GM23338 (cell line): ENCODE data around the gene ANKRD53. TPM values are rescaled to one million over a fixed set of nuclear protein-coding genes. Genes with fewer than 3 reads are reported as not detected.
A peak's percentile ranks its signal among the peaks of the same experiment; 100 is the strongest.

Experiments
- ATAC-seq: fragments of 200-7000 bp; cut with Tn5 transposase; 3 replicates; pipeline ENCODE4 v1.9.1; 2020
- DNase-seq: peaks from one replicate; pipeline ENCODE4 v3.0.0-alpha.2; 2015; ENCODE audit warnings: low spot score
- H2AFZ ChIP-seq: fragments of 200-600 bp; sonication (generic); 2 replicates; pipeline ENCODE4 v1.8.0; 2016; ENCODE audit warnings: antibody characterized with exemption, mild to moderate bottlenecking, moderate library complexity
- H3F3A ChIP-seq: fragments of 200-600 bp; sonication (generic); replicated peaks from 2 replicates; pipeline ENCODE4 v1.8.0; 2017; ENCODE audit warnings: antibody characterized with exemption, mixed run types, low read depth
- H3K27ac ChIP-seq: fragments of 200-600 bp; sonication (generic); 2 replicates; pipeline ENCODE4 v1.6.1; 2016; ENCODE audit warnings: low read depth
- H3K27me3 ChIP-seq: fragments of 200-600 bp; sonication (generic); 2 replicates; pipeline ENCODE4 v1.8.0; 2016; ENCODE audit warnings: mild to moderate bottlenecking, mixed run types, moderate library complexity; ENCODE audit not compliant: insufficient read depth
- H3K36me3 ChIP-seq: fragments of 200-600 bp; sonication (generic); 2 replicates; pipeline ENCODE4 v1.8.0; 2016; ENCODE audit warnings: mild to moderate bottlenecking; ENCODE audit not compliant: insufficient read depth
- H3K4me1 ChIP-seq: fragments of 200-600 bp; sonication (generic); 2 replicates; pipeline ENCODE4 v1.8.0; 2016; ENCODE audit warnings: mild to moderate bottlenecking, moderate library complexity; ENCODE audit not compliant: insufficient read depth
- H3K4me2 ChIP-seq: fragments of 200-600 bp; sonication (generic); 2 replicates; pipeline ENCODE4 v1.7.1; 2017; ENCODE audit warnings: mixed run types
- H3K4me3 ChIP-seq: fragments of 200-600 bp; sonication (generic); 2 replicates; pipeline ENCODE4 v1.6.1; 2016; ENCODE audit warnings: mixed run types
- H3K79me2 ChIP-seq: fragments of 200-600 bp; sonication (generic); replicated peaks from 2 replicates; pipeline ENCODE4 v1.8.0; 2017; ENCODE audit warnings: mild to moderate bottlenecking; ENCODE audit not compliant: insufficient read depth
- H3K9me2 ChIP-seq: fragments of 200-600 bp; sonication (generic); 2 replicates; pipeline ENCODE4 v1.8.0; 2017; ENCODE audit not compliant: insufficient read depth
- H4K20me1 ChIP-seq: fragments of 200-600 bp; sonication (generic); replicated peaks from 2 replicates; pipeline ENCODE4 v1.8.0; 2017; ENCODE audit warnings: mild to moderate bottlenecking; ENCODE audit not compliant: insufficient read depth
- H3K27ac Mint-ChIP-seq: 2 replicates; pipeline ENCODE4 v1.8.0; 2020; ENCODE audit warnings: inconsistent platforms, mild to moderate bottlenecking, moderate library complexity, mixed read lengths
- H3K27me3 Mint-ChIP-seq: 3 replicates; pipeline ENCODE4 v1.8.0; 2022; ENCODE audit warnings: low read depth, mild to moderate bottlenecking, moderate library complexity, mixed read lengths, inconsistent platforms; ENCODE audit not compliant: insufficient read depth, poor library complexity
- H3K36me3 Mint-ChIP-seq: 3 replicates; pipeline ENCODE4 v1.8.0; 2021; ENCODE audit warnings: low read depth, mild to moderate bottlenecking, inconsistent platforms, moderate library complexity, mixed read lengths
- H3K4me1 Mint-ChIP-seq: 3 replicates; pipeline ENCODE4 v1.8.0; 2020; ENCODE audit warnings: mild to moderate bottlenecking, inconsistent platforms, mixed read lengths
- H3K4me3 Mint-ChIP-seq: 3 replicates; pipeline ENCODE4 v1.8.0; 2021; ENCODE audit warnings: moderate library complexity, mild to moderate bottlenecking, inconsistent platforms, mixed read lengths
- H3K9me3 Mint-ChIP-seq: 3 replicates; pipeline ENCODE4 v1.8.0; 2020; ENCODE audit warnings: moderate library complexity, mild to moderate bottlenecking, inconsistent platforms, mixed read lengths
- CREB1 ChIP-seq: fragments of 250-450 bp; sonication (Bioruptor Pico); IDR thresholded peaks from 2 replicates; pipeline ENCODE4 v1.5.0; 2020; ENCODE audit warnings: low read depth, mild to moderate bottlenecking, moderate library complexity
- EZH2 ChIP-seq: fragments of 200-600 bp; sonication (generic); IDR thresholded peaks from one replicate; pipeline ENCODE4 v1.8.0; 2017; ENCODE audit warnings: antibody characterized with exemption, mild to moderate bottlenecking, low read depth; ENCODE audit not compliant: unreplicated experiment
- EZH2phosphoT487 ChIP-seq: fragments of 200-600 bp; sonication (generic); IDR thresholded peaks from one replicate; pipeline ENCODE4 v1.8.1; 2018; ENCODE audit warnings: antibody characterized with exemption; ENCODE audit not compliant: unreplicated experiment
- JUNB ChIP-seq: IDR thresholded peaks from one replicate; pipeline ENCODE4 v1.6.1; 2016; ENCODE audit warnings: antibody characterized with exemption; ENCODE audit not compliant: unreplicated experiment
- NANOG ChIP-seq: IDR thresholded peaks from 2 replicates; pipeline ENCODE4 v1.6.1; 2016; ENCODE audit warnings: antibody characterized with exemption, borderline replicate concordance
- POLR2AphosphoS5 ChIP-seq: IDR thresholded peaks from 2 replicates; pipeline ENCODE4 v1.6.1; 2016; ENCODE audit warnings: antibody characterized with exemption, low read depth
- REST ChIP-seq: IDR thresholded peaks from one replicate; pipeline ENCODE4 v1.6.1; 2018; ENCODE audit warnings: antibody characterized with exemption; ENCODE audit not compliant: unreplicated experiment
- STAT1 ChIP-seq: IDR thresholded peaks from one replicate; pipeline ENCODE4 v1.6.1; 2016; ENCODE audit warnings: antibody characterized with exemption; ENCODE audit not compliant: unreplicated experiment
- ZNF114 ChIP-seq: fragments of 250-450 bp; sonication (Bioruptor Pico); IDR thresholded peaks from 2 replicates; pipeline ENCODE4 v1.5.0; 2020; ENCODE audit warnings: mild to moderate bottlenecking, moderate library complexity
- ZNF331 ChIP-seq: fragments of 250-450 bp; sonication (Bioruptor Pico); IDR thresholded peaks from 2 replicates; pipeline ENCODE4 v1.5.0; 2020; ENCODE audit warnings: low read depth, mild to moderate bottlenecking, moderate library complexity
- polyA plus RNA-seq: library from polyadenylated mRNA; unstranded; fragments of >200 nt; fragmentation: Nextera tagmentation; extraction: Ambion mirVana; gene quantifications from 2 replicates; pipeline ENCODE4 v1.2.1, GENCODE V29; 2016
- total RNA-seq: library from RNA; depleted of rRNA; stranded (reverse); fragments of >200 nt; shearing (Covaris generic); gene quantifications from 2 replicates; pipeline ENCODE4 v1.2.3, GENCODE V29; 2014
- TF ChIP-seq, protein P1 (sequence below): fragments of 250-450 bp; sonication (Bioruptor Pico); IDR thresholded peaks from 2 replicates; pipeline ENCODE4 v1.5.0; 2020; ENCODE audit warnings: mild to moderate bottlenecking, moderate library complexity
- TF ChIP-seq, protein P2 (sequence below): IDR thresholded peaks from 2 replicates; pipeline ENCODE4 v1.6.1; 2016; ENCODE audit warnings: antibody characterized with exemption
- TF ChIP-seq, protein P3 (sequence below), 2 experiments: fragments of 200-600 bp in 1 of 2; sonication (generic) in 1 of 2; conservative IDR thresholded peaks; 2 replicates each; pipeline versions ENCODE4 v1.5.1 to v1.6.1; 2016 to 2017; ENCODE audit warnings: antibody characterized with exemption in 2 of 2, low read depth in 2 of 2, mild to moderate bottlenecking in 2 of 2, moderate library complexity in 1 of 2

ANKRD53 gene
- total and polyA plus RNA-seq, 2 experiments from 2014 or later = 0.32 to 0.73 TPM

GRCh38 chr2:70943205-70943871 lies 35.1 kb upstream of the ANKRD53 start:
- Histone ChIP-seq H3K9me2 (no peaks in the 10 kb centered on the region), H4K20me1 (no peaks in the 10 kb centered on the region), H3K4me3 (no peak overlapping the region), H3K4me1 (peaks cover 19% of the 10 kb centered on the region), H3K27me3 (peaks cover 86% of the 10 kb centered on the region), H2AFZ (peak overlapping the region; percentile 56; the same call in 1 of the 2 replicates), H3K36me3 (no peaks in the 10 kb centered on the region), H3F3A (no peaks in the 10 kb centered on the region), H3K79me2 (no peaks in the 10 kb centered on the region), H3K27ac (no peak overlapping the region), H3K4me2 (no peak overlapping the region)
- no peak overlapping the region for H3K4me3 Mint-ChIP-seq
- peak; percentile 1; the same call in 2 of the 3 replicates for ATAC-seq
- no peak for DNase-seq
- no peaks in the 10 kb centered on the region for H3K36me3 Mint-ChIP-seq
- no peaks in the 10 kb centered on the region for H3K9me3 Mint-ChIP-seq
- TF ChIP-seq, protein P1, sequence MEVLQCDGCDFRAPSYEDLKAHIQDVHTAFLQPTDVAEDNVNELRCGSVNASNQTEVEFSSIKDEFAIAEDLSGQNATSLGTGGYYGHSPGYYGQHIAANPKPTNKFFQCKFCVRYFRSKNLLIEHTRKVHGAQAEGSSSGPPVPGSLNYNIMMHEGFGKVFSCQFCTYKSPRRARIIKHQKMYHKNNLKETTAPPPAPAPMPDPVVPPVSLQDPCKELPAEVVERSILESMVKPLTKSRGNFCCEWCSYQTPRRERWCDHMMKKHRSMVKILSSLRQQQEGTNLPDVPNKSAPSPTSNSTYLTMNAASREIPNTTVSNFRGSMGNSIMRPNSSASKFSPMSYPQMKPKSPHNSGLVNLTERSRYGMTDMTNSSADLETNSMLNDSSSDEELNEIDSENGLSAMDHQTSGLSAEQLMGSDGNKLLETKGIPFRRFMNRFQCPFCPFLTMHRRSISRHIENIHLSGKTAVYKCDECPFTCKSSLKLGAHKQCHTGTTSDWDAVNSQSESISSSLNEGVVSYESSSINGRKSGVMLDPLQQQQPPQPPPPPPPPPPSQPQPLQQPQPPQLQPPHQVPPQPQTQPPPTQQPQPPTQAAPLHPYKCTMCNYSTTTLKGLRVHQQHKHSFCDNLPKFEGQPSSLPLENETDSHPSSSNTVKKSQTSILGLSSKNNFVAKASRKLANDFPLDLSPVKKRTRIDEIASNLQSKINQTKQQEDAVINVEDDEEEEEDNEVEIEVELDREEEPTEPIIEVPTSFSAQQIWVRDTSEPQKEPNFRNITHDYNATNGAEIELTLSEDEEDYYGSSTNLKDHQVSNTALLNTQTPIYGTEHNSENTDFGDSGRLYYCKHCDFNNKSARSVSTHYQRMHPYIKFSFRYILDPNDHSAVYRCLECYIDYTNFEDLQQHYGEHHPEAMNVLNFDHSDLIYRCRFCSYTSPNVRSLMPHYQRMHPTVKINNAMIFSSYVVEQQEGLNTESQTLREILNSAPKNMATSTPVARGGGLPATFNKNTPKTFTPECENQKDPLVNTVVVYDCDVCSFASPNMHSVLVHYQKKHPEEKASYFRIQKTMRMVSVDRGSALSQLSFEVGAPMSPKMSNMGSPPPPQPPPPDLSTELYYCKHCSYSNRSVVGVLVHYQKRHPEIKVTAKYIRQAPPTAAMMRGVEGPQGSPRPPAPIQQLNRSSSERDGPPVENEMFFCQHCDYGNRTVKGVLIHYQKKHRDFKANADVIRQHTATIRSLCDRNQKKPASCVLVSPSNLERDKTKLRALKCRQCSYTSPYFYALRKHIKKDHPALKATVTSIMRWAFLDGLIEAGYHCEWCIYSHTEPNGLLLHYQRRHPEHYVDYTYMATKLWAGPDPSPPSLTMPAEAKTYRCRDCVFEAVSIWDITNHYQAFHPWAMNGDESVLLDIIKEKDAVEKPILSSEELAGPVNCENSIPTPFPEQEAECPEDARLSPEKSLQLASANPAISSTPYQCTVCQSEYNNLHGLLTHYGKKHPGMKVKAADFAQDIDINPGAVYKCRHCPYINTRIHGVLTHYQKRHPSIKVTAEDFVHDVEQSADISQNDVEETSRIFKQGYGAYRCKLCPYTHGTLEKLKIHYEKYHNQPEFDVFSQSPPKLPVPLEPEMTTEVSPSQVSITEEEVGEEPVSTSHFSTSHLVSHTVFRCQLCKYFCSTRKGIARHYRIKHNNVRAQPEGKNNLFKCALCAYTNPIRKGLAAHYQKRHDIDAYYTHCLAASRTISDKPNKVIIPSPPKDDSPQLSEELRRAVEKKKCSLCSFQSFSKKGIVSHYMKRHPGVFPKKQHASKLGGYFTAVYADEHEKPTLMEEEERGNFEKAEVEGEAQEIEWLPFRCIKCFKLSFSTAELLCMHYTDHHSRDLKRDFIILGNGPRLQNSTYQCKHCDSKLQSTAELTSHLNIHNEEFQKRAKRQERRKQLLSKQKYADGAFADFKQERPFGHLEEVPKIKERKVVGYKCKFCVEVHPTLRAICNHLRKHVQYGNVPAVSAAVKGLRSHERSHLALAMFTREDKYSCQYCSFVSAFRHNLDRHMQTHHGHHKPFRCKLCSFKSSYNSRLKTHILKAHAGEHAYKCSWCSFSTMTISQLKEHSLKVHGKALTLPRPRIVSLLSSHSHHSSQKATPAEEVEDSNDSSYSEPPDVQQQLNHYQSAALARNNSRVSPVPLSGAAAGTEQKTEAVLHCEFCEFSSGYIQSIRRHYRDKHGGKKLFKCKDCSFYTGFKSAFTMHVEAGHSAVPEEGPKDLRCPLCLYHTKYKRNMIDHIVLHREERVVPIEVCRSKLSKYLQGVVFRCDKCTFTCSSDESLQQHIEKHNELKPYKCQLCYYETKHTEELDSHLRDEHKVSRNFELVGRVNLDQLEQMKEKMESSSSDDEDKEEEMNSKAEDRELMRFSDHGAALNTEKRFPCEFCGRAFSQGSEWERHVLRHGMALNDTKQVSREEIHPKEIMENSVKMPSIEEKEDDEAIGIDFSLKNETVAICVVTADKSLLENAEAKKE (CRISPR knock-in tag) = no peak
- TF ChIP-seq ZNF331 (CRISPR knock-in tag) (no peak), STAT1 (no peak), NANOG (no peak), ZNF114 (no peak), REST (no peak), EZH2 (no peak), EZH2phosphoT487 (no peak), POLR2AphosphoS5 (no peak), CREB1 (CRISPR knock-in tag) (no peak), JUNB (no peak)
- TF ChIP-seq, protein P2, sequence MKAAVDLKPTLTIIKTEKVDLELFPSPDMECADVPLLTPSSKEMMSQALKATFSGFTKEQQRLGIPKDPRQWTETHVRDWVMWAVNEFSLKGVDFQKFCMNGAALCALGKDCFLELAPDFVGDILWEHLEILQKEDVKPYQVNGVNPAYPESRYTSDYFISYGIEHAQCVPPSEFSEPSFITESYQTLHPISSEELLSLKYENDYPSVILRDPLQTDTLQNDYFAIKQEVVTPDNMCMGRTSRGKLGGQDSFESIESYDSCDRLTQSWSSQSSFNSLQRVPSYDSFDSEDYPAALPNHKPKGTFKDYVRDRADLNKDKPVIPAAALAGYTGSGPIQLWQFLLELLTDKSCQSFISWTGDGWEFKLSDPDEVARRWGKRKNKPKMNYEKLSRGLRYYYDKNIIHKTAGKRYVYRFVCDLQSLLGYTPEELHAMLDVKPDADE = no peak
- TF ChIP-seq, protein P3, sequence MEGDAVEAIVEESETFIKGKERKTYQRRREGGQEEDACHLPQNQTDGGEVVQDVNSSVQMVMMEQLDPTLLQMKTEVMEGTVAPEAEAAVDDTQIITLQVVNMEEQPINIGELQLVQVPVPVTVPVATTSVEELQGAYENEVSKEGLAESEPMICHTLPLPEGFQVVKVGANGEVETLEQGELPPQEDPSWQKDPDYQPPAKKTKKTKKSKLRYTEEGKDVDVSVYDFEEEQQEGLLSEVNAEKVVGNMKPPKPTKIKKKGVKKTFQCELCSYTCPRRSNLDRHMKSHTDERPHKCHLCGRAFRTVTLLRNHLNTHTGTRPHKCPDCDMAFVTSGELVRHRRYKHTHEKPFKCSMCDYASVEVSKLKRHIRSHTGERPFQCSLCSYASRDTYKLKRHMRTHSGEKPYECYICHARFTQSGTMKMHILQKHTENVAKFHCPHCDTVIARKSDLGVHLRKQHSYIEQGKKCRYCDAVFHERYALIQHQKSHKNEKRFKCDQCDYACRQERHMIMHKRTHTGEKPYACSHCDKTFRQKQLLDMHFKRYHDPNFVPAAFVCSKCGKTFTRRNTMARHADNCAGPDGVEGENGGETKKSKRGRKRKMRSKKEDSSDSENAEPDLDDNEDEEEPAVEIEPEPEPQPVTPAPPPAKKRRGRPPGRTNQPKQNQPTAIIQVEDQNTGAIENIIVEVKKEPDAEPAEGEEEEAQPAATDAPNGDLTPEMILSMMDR (conservative IDR thresholded peaks at IDR 0.05; ENCODE audit: low read depth in 2 of 2) = no peak
- no peak overlapping the region for H3K27ac Mint-ChIP-seq
- H3K27me3 Mint-ChIP-seq = peaks cover 64% of the 10 kb centered on the region
- peaks cover 35% of the 10 kb centered on the region for H3K4me1 Mint-ChIP-seq
